ENCODE results near the gene FBH1.

GRCh38 chr10:5902511-5903274 is 12.7 kb downstream of the FBH1 start:
- TF ChIP-seq POLR2AphosphoS5 (IDR thresholded peaks at IDR 0.05; ENCODE audit: low read depth) (no peak), EZH2 (IDR thresholded peaks at IDR 0.05; ENCODE audit: low read depth, unreplicated experiment) (no peak), REST (IDR thresholded peaks at IDR 0.05; ENCODE audit: unreplicated experiment) (no peak), EZH2phosphoT487 (IDR thresholded peaks at IDR 0.05; ENCODE audit: unreplicated experiment) (no peak), CTCF (conservative IDR thresholded peaks at IDR 0.05; ENCODE audit: low read depth in 2 of 2) (no peak), CREB1 (CRISPR knock-in tag; IDR thresholded peaks at IDR 0.05; ENCODE audit: low read depth) (no peak), JUNB (IDR thresholded peaks at IDR 0.05; ENCODE audit: unreplicated experiment) (no peak), ETS1 (IDR thresholded peaks at IDR 0.05) (no peak)
